Activated naive CD4-positive, alpha-beta T cell treated with anti-CD3 and anti-CD28 coated beads for 36 hours (primary cell): Measurements from ENCODE around the gene COG2. TPM values are rescaled to one million over a fixed set of nuclear protein-coding genes. Genes with fewer than 3 reads are reported as not detected.

Experiments
- CTCF ChIA-PET: fragments of 350-600 bp; sonication (Branson Sonifier 250); formaldehyde crosslinking; loops from one replicate; lab custom pipeline; 2021; ENCODE audit warnings: antibody characterized with exemption; lab: Charles Lee
- DNase-seq: peaks from one replicate; pipeline ENCODE4 v3.0.0-alpha.2; 2020
- H3K27ac Mint-ChIP-seq: one replicate; pipeline ENCODE4 v1.8.0; 2021; ENCODE audit warnings: mild to moderate bottlenecking, mixed read lengths
- H3K27me3 Mint-ChIP-seq: one replicate; pipeline ENCODE4 v1.8.0; 2021; ENCODE audit warnings: low read depth, mixed read lengths
- H3K36me3 Mint-ChIP-seq: one replicate; pipeline ENCODE4 v1.8.0; 2021; ENCODE audit warnings: low read depth, mixed read lengths
- H3K4me1 Mint-ChIP-seq: one replicate; pipeline ENCODE4 v1.8.0; 2021; ENCODE audit warnings: low read depth, mixed read lengths
- H3K4me3 Mint-ChIP-seq: one replicate; pipeline ENCODE4 v1.8.0; 2021; ENCODE audit warnings: mild to moderate bottlenecking, moderate library complexity, mixed read lengths
- H3K9me3 Mint-ChIP-seq: one replicate; pipeline ENCODE4 v1.8.0; 2021; ENCODE audit warnings: mixed read lengths
- intact Hi-C: fragments of 100-400 bp; cut with micrococcal nuclease; formaldehyde crosslinking; loops from one replicate; pipeline ENCODE4 v1.15.1; 2023
- total RNA-seq, 2 experiments: library from RNA; stranded (reverse); gene quantifications; one replicate each; pipeline ENCODE4 v1.2.3, GENCODE V29; 2021

The COG2 gene
- total RNA-seq, 2 experiments from 2014 or later = 19.9 to 22.1 TPM

DNA sequence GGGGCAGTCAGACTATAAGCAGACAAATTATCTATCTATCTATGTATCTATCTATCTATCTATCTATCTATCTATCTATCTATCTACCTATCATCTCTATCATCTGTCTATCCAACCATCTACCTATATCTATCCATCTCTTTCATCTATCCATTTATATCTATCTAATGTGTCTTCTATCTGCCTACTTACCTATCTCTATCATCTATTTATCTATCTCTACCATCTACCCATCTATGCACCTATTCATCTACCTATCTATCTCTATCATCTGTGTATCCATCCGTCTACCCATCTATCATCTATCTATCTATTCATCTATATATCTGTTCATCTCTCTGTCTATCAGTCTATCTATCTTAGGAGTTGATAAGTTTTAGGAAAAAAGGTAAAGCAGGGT, 10.8 kb upstream of the COG2 start:
- H3K27ac Mint-ChIP-seq = no peak overlapping the region
- intact Hi-C loops = no loop called here
- CTCF ChIA-PET = no interaction called here
- peaks cover 4% of the 10 kb centered on the region for H3K27me3 Mint-ChIP-seq
- H3K4me3 Mint-ChIP-seq = no peak overlapping the region
- H3K9me3 Mint-ChIP-seq = no peaks in the 10 kb centered on the region
- H3K36me3 Mint-ChIP-seq = no peaks in the 10 kb centered on the region
- no peaks in the 10 kb centered on the region for H3K4me1 Mint-ChIP-seq
- no peak for DNase-seq

GRCh38 chr1:230632273-230632873, 9.9 kb upstream of the COG2 start:
- intact Hi-C loops = no loop called here
- no peaks in the 10 kb centered on the region for H3K36me3 Mint-ChIP-seq
- H3K27me3 Mint-ChIP-seq = peaks cover 9% of the 10 kb centered on the region
- CTCF ChIA-PET = no interaction called here
- no peak overlapping the region for H3K4me3 Mint-ChIP-seq
- H3K4me1 Mint-ChIP-seq = no peaks in the 10 kb centered on the region
- peak; percentile 8 for DNase-seq
- H3K27ac Mint-ChIP-seq = no peak overlapping the region
- H3K9me3 Mint-ChIP-seq = no peaks in the 10 kb centered on the region

- Mint-ChIP-seq H3K9me3 (no peaks in the 10 kb centered on the region), H3K36me3 (no peaks in the 10 kb centered on the region), H3K4me1 (no peaks in the 10 kb centered on the region), H3K27me3 (peaks cover 16% of the 10 kb centered on the region), H3K27ac (no peak overlapping the region), H3K4me3 (no peak overlapping the region)
- intact Hi-C loops = no loop called here
- DNase-seq = no peak
- CTCF ChIA-PET = interaction anchor here (0.6 to 1.0 kb wide), 2 partner anchors 10 to 462 kb away, joined by 3 read pairs; no protein-coding TSS in a partner anchor
Measured at GRCh38 chr1:230633469-230633868, 8.8 kb upstream of the COG2 start.

DNA sequence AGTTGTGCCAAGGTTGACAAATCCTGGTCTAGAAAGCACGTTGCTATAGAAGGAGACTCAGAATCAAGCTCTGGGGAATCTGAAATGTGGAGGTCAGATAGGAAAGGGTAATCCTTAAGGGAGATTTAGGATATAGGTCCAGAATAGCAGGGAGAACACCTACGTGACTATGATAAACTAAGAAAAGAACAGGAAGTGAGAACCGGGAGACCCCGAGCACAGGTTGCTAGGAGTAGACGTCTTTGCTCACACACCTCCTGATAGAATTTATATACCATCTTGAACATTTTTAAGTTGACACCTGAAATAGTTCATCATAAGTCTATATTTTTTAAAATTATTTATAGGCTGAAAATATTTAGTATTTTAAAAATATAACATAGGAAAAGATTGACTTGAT, 7.9 kb upstream of the COG2 start:
- Mint-ChIP-seq H3K4me1 (no peaks in the 10 kb centered on the region), H3K9me3 (no peaks in the 10 kb centered on the region), H3K27ac (no peak overlapping the region), H3K4me3 (no peak overlapping the region), H3K27me3 (peaks cover 16% of the 10 kb centered on the region), H3K36me3 (no peaks in the 10 kb centered on the region)
- intact Hi-C loops = no loop called here
- no peak for DNase-seq
- CTCF ChIA-PET = interaction anchor here (1.0 kb wide), 1 partner anchor 9 kb away, joined by 3 read pairs; no protein-coding TSS in a partner anchor

GRCh38 chr1:230636575-230637148, 5.6 kb upstream of the COG2 start:
- DNase-seq = no peak
- peaks cover 5% of the 10 kb centered on the region for H3K4me1 Mint-ChIP-seq
- H3K36me3 Mint-ChIP-seq = no peaks in the 10 kb centered on the region
- intact Hi-C loops = no loop called here
- no peak overlapping the region for H3K4me3 Mint-ChIP-seq
- no peaks in the 10 kb centered on the region for H3K9me3 Mint-ChIP-seq
- H3K27ac Mint-ChIP-seq = no peak overlapping the region
- peaks cover 21% of the 10 kb centered on the region for H3K27me3 Mint-ChIP-seq
- CTCF ChIA-PET = no interaction called here

GRCh38 chr1:230639714-230640209, 2.5 kb upstream of the COG2 start:
- H3K27me3 Mint-ChIP-seq = peaks cover 21% of the 10 kb centered on the region
- H3K27ac Mint-ChIP-seq = no peak overlapping the region
- H3K4me3 Mint-ChIP-seq = no peak overlapping the region
- no peaks in the 10 kb centered on the region for H3K9me3 Mint-ChIP-seq
- no peak for DNase-seq
- peaks cover 23% of the 10 kb centered on the region for H3K4me1 Mint-ChIP-seq
- CTCF ChIA-PET = no interaction called here
- intact Hi-C loops = loop anchor here (5.0 kb wide), 1 partner anchor 158 kb away; no protein-coding TSS in a partner anchor
- H3K36me3 Mint-ChIP-seq = peaks cover 1% of the 10 kb centered on the region

DNA sequence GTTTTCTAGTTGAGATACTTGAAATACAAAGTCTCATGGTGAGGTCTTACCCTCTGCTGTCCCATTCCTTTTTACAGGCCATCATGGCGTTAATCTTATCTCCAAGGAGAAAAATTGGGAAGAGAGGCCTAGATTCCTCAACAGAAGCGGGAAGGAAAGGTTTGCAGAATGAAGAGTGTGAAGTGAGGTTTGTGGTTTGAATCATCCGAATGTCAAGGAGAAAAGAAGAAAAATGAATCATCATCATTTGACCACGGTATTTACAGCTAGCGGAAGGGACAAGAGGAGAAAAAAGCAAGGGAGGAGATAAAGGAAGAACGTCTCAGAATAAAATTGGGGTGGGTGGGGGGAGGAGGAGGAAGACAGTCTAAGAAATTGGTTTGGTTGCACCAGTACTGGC, 935 bp upstream of the COG2 start:
- H3K4me1 Mint-ChIP-seq = peaks cover 30% of the 10 kb centered on the region
- intact Hi-C loops = loop anchor here (5.0 kb wide), 1 partner anchor 156 kb away; no protein-coding TSS in a partner anchor
- H3K27ac Mint-ChIP-seq = no peak overlapping the region
- no peak for DNase-seq
- CTCF ChIA-PET = interaction anchor here (0.7 to 1.9 kb wide), 3 partner anchors 10 to 26 kb away, joined by 4 to 13 read pairs (median 5); no protein-coding TSS in a partner anchor
- no peaks in the 10 kb centered on the region for H3K9me3 Mint-ChIP-seq
- peaks cover 5% of the 10 kb centered on the region for H3K36me3 Mint-ChIP-seq
- H3K4me3 Mint-ChIP-seq = no peak overlapping the region
- H3K27me3 Mint-ChIP-seq = peaks cover 18% of the 10 kb centered on the region

GRCh38 chr1:230641900-230642262, 400 bp upstream of the COG2 start:
- H3K4me3 Mint-ChIP-seq = peak overlapping the region; percentile 94
- H3K4me1 Mint-ChIP-seq = peaks cover 34% of the 10 kb centered on the region
- no peak for DNase-seq
- H3K9me3 Mint-ChIP-seq = no peaks in the 10 kb centered on the region
- peak overlapping the region; percentile 48 for H3K27ac Mint-ChIP-seq
- intact Hi-C loops = loop anchor here (1.0 to 5.0 kb wide), 6 partner anchors 155 to 1015 kb away; partner anchors contain the start of genes ARV1, C1orf198, GNPAT and TAF5L
- CTCF ChIA-PET = interaction anchor here (0.7 to 1.9 kb wide), 4 partner anchors 9 to 600 kb away, joined by 3 to 13 read pairs (median 4); no protein-coding TSS in a partner anchor
- peaks cover 13% of the 10 kb centered on the region for H3K27me3 Mint-ChIP-seq
- H3K36me3 Mint-ChIP-seq = peaks cover 5% of the 10 kb centered on the region

GRCh38 chr1:230643908-230644307, 1.6 kb downstream of the COG2 start:
- Mint-ChIP-seq H3K27me3 (peaks cover 4% of the 10 kb centered on the region), H3K4me1 (peaks cover 48% of the 10 kb centered on the region), H3K9me3 (no peaks in the 10 kb centered on the region), H3K4me3 (peak overlapping the region; percentile 94), H3K27ac (no peak overlapping the region), H3K36me3 (peaks cover 7% of the 10 kb centered on the region)
- CTCF ChIA-PET = interaction anchor here (1.2 kb wide), 1 partner anchor 596 kb away, joined by 4 read pairs; no protein-coding TSS in a partner anchor
- intact Hi-C loops = loop anchor here (2.0 to 5.0 kb wide), 4 partner anchors 153 to 1017 kb away; partner anchors contain the start of genes C1orf198, GNPAT, TAF5L and URB2
- peak; percentile 33 for DNase-seq

GRCh38 chr1:230646710-230647302, 4.5 kb downstream of the COG2 start:
- no peaks in the 10 kb centered on the region for H3K27me3 Mint-ChIP-seq
- DNase-seq = no peak
- H3K27ac Mint-ChIP-seq = no peak overlapping the region
- H3K4me1 Mint-ChIP-seq = peaks cover 59% of the 10 kb centered on the region
- no peak overlapping the region for H3K4me3 Mint-ChIP-seq
- CTCF ChIA-PET = no interaction called here
- peaks cover 3% of the 10 kb centered on the region for H3K9me3 Mint-ChIP-seq
- H3K36me3 Mint-ChIP-seq = peaks cover 15% of the 10 kb centered on the region
- intact Hi-C loops = no loop called here

- peaks cover 17% of the 10 kb centered on the region for H3K36me3 Mint-ChIP-seq
- peaks cover 58% of the 10 kb centered on the region for H3K4me1 Mint-ChIP-seq
- H3K27me3 Mint-ChIP-seq = no peaks in the 10 kb centered on the region
- H3K4me3 Mint-ChIP-seq = no peak overlapping the region
- intact Hi-C loops = no loop called here
- no peak for DNase-seq
- CTCF ChIA-PET = no interaction called here
- no peak overlapping the region for H3K27ac Mint-ChIP-seq
- H3K9me3 Mint-ChIP-seq = peaks cover 3% of the 10 kb centered on the region
Measured at GRCh38 chr1:230647321-230647720, 5.0 kb downstream of the COG2 start.

DNA sequence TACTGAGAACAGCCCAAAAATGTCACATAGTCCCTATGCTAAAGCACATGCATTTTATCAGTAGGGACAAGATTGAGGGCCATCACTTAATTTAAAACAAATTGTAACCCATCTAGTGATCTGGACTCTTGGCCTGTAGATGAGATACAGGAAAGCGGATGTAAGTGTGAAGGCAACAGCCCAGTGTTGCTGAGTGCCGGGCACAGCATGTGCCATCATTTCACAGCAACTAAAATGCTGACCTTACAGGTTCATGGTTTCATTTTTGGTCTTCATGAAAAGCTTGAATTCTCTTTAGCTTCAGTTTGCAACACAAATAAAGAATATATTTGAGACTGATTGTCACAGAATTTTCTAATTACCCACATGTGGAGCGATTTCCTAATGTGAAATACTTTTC, 5.8 kb downstream of the COG2 start:
- intact Hi-C loops = no loop called here

More for the DNA sequence above, 5.8 kb downstream of the COG2 start:
- CTCF ChIA-PET = no interaction called here
- H3K4me3 Mint-ChIP-seq = no peak overlapping the region
- H3K4me1 Mint-ChIP-seq = peaks cover 58% of the 10 kb centered on the region
- H3K36me3 Mint-ChIP-seq = peaks cover 19% of the 10 kb centered on the region
- H3K27me3 Mint-ChIP-seq = no peaks in the 10 kb centered on the region
- peaks cover 3% of the 10 kb centered on the region for H3K9me3 Mint-ChIP-seq
- no peak for DNase-seq
- no peak overlapping the region for H3K27ac Mint-ChIP-seq
